Activated CD4-positive, alpha-beta T cell treated with anti-CD3 and anti-CD28 coated beads, Interleukin-2, amount 10 ng/mL, durations not matched to agents 24 days and 14 days (primary cell): ENCODE results near the gene KDELR1. TPM values are rescaled to one million over a fixed set of nuclear protein-coding genes. Genes with fewer than 3 reads are reported as not detected.

Experiments
- DNase-seq: peaks from one replicate; pipeline ENCODE4 v3.0.0; 2022
- H3K27ac Mint-ChIP-seq: one replicate; pipeline ENCODE4 v1.8.0; 2022; ENCODE audit warnings: mild to moderate bottlenecking, mixed read lengths
- H3K27me3 Mint-ChIP-seq: one replicate; pipeline ENCODE4 v1.8.0; 2022; ENCODE audit warnings: mixed read lengths
- H3K36me3 Mint-ChIP-seq: one replicate; pipeline ENCODE4 v1.8.0; 2022; ENCODE audit warnings: low read depth, mild to moderate bottlenecking, mixed read lengths
- H3K4me1 Mint-ChIP-seq: one replicate; pipeline ENCODE4 v1.8.0; 2021; ENCODE audit warnings: mixed read lengths
- H3K4me3 Mint-ChIP-seq: one replicate; pipeline ENCODE4 v1.8.0; 2022; ENCODE audit warnings: mild to moderate bottlenecking, moderate library complexity, mixed read lengths
- H3K9me3 Mint-ChIP-seq: one replicate; pipeline ENCODE4 v1.8.0; 2021; ENCODE audit warnings: mixed read lengths
- intact Hi-C: fragments of 100-400 bp; cut with micrococcal nuclease; formaldehyde crosslinking; loops from one replicate; pipeline ENCODE4 v1.15.1; 2023
- total RNA-seq: library from RNA; stranded (reverse); gene quantifications from 2 replicates; pipeline ENCODE4 v1.2.3, GENCODE V29; 2022

Gene KDELR1
- total RNA-seq, 1 donor from 2014 or later: 77.7 TPM

- Mint-ChIP-seq H3K4me1 (peaks cover 4% of the 10 kb centered on the region), H3K9me3 (no peaks in the 10 kb centered on the region), H3K4me3 (no peak overlapping the region), H3K36me3 (no peaks in the 10 kb centered on the region), H3K27me3 (peaks cover 13% of the 10 kb centered on the region), H3K27ac (no peak overlapping the region)
- intact Hi-C loops: no loop called here
- no peak for DNase-seq
These were observed 14.5 kb upstream of the KDELR1 start for GRCh38 chr19:48405850-48406249.

- Mint-ChIP-seq H3K27me3 (peaks cover 13% of the 10 kb centered on the region), H3K4me1 (peaks cover 6% of the 10 kb centered on the region), H3K36me3 (no peaks in the 10 kb centered on the region), H3K27ac (no peak overlapping the region), H3K4me3 (no peak overlapping the region), H3K9me3 (no peaks in the 10 kb centered on the region)
- DNase-seq: no peak
- intact Hi-C loops: no loop called here
These were observed 13.8 kb upstream of the KDELR1 start for GRCh38 chr19:48405010-48405659.

- intact Hi-C loops: no loop called here
- peaks cover 11% of the 10 kb centered on the region for H3K27me3 Mint-ChIP-seq
- peak; percentile 85 for DNase-seq
- peaks cover 19% of the 10 kb centered on the region for H3K4me1 Mint-ChIP-seq
- H3K36me3 Mint-ChIP-seq: no peaks in the 10 kb centered on the region
- no peak overlapping the region for H3K27ac Mint-ChIP-seq
- peaks cover 3% of the 10 kb centered on the region for H3K9me3 Mint-ChIP-seq
- H3K4me3 Mint-ChIP-seq: no peak overlapping the region
These were observed 12.3 kb upstream of the KDELR1 start for GRCh38 chr19:48403606-48404005.

DNA sequence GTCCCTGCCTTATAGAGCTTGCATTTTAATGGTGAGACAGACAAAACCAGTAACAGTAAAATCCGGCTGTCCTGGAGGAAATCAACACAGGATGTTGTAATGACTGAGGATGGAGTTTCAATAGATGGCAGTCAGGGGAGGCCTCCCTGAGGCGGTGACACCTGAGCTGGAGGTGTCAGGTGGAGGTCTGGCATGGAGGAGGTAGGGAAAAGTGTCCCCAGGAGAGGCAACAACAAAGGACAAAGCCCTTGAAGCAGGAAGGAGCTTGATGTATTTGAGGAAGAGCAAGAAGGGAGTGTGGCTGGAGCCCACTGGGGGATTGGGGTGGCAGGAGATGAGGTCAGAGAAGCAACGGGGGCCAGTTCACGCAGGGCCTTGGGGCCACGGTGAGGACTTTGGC is 9.9 kb upstream of the KDELR1 start:
- peaks cover 3% of the 10 kb centered on the region for H3K9me3 Mint-ChIP-seq
- intact Hi-C loops: no loop called here
- H3K4me3 Mint-ChIP-seq: no peak overlapping the region
- H3K4me1 Mint-ChIP-seq: peaks cover 29% of the 10 kb centered on the region
- H3K27ac Mint-ChIP-seq: no peak overlapping the region
- H3K36me3 Mint-ChIP-seq: peaks cover 6% of the 10 kb centered on the region
- no peak for DNase-seq
- H3K27me3 Mint-ChIP-seq: peaks cover 16% of the 10 kb centered on the region

DNA sequence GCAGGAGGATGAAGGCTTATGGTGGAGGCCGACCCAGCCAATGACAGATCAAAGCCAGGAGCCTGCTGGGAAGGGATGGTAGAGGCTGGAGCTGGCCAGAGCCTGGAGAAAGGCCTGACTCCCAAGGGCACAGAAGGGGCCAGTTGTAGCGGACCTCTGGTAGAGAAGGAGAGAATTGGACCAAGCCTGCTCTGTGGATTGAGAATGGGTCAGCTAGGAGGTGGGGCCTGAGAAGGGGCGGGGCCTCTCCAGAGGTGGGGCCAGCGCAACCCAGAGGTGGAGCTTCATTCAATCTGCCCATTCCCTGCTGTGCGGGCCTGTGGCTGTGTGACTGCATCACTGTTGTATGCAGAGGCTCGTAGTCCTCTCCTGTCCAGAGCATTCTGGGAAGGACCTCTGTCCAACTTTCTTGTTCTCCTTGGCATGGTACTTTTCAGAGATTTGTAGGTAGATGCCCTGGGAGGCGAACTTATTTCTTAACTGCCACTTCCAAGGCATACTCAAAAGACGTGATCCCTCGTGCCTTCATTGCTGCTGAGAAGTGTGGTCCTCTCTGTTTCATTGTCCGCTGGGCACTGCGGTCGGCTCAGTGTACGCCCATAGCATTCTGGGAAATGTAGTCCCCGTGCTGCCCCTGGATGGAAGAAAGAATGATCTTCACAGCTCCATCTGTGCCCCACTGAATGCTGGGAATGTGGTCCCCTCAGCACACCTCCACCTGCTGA is 8.8 kb upstream of the KDELR1 start:
- peaks cover 32% of the 10 kb centered on the region for H3K4me1 Mint-ChIP-seq
- intact Hi-C loops: no loop called here
- peak; percentile 78 for DNase-seq
- peaks cover 3% of the 10 kb centered on the region for H3K9me3 Mint-ChIP-seq
- H3K27ac Mint-ChIP-seq: no peak overlapping the region
- H3K27me3 Mint-ChIP-seq: peaks cover 24% of the 10 kb centered on the region
- H3K36me3 Mint-ChIP-seq: peaks cover 6% of the 10 kb centered on the region
- H3K4me3 Mint-ChIP-seq: no peak overlapping the region

DNA sequence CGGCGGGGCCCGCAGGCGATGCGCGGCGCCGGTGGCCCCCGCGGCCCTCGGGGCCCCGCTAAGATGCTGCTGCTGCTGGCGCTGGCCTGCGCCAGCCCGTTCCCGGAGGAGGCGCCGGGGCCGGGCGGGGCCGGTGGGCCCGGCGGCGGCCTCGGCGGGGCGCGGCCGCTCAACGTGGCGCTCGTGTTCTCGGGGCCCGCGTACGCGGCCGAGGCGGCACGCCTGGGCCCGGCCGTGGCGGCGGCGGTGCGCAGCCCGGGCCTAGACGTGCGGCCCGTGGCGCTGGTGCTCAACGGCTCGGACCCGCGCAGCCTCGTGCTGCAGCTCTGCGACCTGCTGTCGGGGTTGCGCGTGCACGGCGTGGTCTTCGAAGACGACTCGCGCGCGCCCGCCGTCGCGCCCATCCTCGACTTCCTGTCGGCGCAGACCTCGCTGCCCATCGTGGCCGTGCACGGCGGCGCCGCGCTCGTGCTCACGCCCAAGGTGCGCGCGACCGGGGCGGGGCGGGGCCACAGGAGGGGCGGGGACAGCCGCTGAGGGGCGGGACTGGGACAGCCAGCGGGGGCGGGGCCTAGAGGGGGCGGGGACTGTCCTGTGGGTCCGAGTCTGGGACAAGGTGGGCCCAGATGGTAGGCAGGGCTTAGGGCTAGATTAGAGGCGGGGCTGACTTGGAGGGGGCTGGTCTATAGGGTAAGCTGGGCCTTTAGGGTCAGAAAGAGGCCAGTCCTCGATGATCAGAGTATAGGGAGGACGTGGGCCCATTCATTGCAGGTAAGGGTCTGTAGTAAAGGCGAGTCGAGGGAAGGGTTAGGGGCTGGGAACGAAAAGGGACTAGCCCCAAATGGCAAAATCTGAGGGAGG is 7.3 kb upstream of the KDELR1 start:
- peaks cover 3% of the 10 kb centered on the region for H3K9me3 Mint-ChIP-seq
- peaks cover 36% of the 10 kb centered on the region for H3K4me1 Mint-ChIP-seq
- H3K36me3 Mint-ChIP-seq: peaks cover 6% of the 10 kb centered on the region
- DNase-seq: peak; percentile 96
- H3K27ac Mint-ChIP-seq: peak overlapping the region; percentile 64
- intact Hi-C loops: loop anchor here (1.0 to 2.0 kb wide), 3 partner anchors 7 to 78 kb away; partner anchors contain the start of gene KDELR1
- peaks cover 35% of the 10 kb centered on the region for H3K27me3 Mint-ChIP-seq
- peak overlapping the region; percentile 94 for H3K4me3 Mint-ChIP-seq

DNA sequence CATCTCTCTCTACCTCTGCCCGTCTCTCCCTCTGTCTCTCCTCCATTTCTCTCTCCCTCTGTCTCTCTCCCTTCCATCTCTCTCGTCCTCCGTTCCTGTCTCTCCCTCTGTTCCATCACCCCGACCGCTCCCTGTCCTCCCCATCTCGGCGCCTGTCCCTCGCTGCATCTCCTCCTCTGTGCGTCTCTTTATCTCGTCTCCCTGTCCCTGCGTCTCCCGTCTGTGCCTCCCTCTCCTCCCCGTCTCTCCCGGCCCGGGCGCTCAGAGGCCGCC is 6.7 kb upstream of the KDELR1 start:
- peaks cover 36% of the 10 kb centered on the region for H3K27me3 Mint-ChIP-seq
- peaks cover 34% of the 10 kb centered on the region for H3K4me1 Mint-ChIP-seq
- peak overlapping the region; percentile 82 for H3K27ac Mint-ChIP-seq
- no peak for DNase-seq
- peak overlapping the region; percentile 94 for H3K4me3 Mint-ChIP-seq
- H3K36me3 Mint-ChIP-seq: peaks cover 6% of the 10 kb centered on the region
- peaks cover 3% of the 10 kb centered on the region for H3K9me3 Mint-ChIP-seq
- intact Hi-C loops: loop anchor here (2.0 kb wide), 1 partner anchor 77 kb away; a partner anchor contains a TSS

DNA sequence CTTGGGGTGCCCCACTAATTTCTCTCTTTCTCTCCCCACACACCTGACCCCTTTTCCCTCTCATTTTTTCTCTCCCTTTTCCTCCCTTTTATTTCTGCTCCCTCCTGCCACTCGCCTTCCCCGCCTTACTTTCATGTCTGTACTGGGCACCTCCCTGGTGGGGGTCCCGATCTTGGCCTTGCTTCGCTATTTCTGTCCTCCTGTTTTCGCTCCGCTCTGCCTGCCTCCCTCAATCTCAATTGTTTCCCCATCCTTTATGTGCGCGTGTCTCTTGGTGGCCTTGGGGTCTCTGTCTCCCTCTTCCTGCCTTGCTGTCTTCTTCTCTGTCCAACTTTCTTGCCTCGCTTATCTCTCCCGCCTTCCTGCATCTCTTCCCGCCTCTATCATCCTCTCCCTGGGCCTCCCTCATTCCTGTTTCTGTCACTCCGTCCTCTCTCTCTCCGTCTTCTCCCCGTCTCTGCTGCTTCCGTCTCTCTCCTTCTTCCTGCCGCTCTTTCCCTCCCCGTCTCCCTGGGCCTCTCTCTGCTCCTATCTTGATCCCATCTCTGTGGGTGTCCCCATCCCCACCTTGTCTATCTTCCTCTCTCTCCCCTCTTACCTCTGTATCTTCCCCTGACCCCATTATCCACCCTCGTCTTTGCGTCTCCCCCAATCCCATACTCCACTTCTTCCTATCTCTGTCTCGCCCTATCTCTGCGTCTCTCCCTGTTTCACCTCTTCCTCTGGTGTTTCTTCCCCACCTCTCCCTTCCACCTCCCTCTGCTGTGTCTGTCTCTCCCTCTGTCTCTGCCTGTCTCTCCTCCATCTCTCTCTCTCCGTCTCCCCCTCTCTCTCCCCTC is 6.1 kb upstream of the KDELR1 start:
- Mint-ChIP-seq H3K9me3 (peaks cover 3% of the 10 kb centered on the region), H3K27ac (peak overlapping the region; percentile 82), H3K4me1 (peaks cover 34% of the 10 kb centered on the region), H3K27me3 (peaks cover 42% of the 10 kb centered on the region), H3K36me3 (peaks cover 6% of the 10 kb centered on the region), H3K4me3 (peak overlapping the region; percentile 94)
- intact Hi-C loops: loop anchor here (2.0 kb wide), 1 partner anchor 77 kb away; a partner anchor contains a TSS
- DNase-seq: no peak

GRCh38 chr19:48396824-48397176 is 5.4 kb upstream of the KDELR1 start:
- DNase-seq: no peak
- Mint-ChIP-seq H3K27me3 (peaks cover 44% of the 10 kb centered on the region), H3K4me3 (no peak overlapping the region), H3K4me1 (peaks cover 34% of the 10 kb centered on the region), H3K27ac (no peak overlapping the region), H3K36me3 (peaks cover 6% of the 10 kb centered on the region), H3K9me3 (peaks cover 3% of the 10 kb centered on the region)
- intact Hi-C loops: no loop called here

DNA sequence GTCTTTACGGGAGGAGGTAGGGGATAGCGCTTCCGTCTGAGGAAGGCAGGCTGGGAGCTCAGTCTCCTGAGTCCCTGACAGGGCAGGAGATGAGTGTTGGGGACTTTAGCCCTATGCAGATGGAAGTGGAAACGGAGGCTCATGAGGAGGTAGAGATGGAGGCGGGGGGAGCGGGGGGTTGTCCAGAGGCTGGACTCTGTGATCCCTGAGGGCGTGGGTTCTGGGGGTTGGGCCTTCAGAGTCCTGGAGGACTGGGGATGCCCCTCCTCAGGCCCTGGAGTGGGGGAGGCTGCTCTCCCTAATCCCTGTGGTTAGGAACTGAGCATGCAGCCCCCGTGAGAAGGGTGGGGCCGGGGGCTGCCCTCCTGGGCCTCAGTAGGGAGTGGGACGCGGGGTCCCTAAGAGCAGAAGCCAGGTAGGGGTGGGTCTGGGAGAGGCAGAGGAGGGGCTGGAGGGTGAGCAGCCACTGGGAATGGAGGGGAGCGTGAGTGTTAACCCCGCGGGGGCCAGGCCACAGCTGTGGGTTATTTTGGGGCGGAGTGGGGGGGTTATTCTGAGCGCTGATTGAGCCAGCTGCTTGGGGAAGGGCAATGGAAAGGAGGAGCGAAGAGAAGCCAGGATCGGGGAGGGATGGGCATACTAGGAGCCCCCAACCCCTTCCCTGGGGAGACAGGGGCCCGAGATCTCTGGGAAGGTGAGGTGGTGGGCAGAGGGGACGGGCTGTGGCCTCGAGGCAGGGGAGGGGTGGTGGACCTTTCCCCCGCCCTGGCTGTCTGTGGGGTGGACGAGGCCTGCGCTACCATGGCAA is 4.9 kb upstream of the KDELR1 start:
- intact Hi-C loops: no loop called here
- H3K4me3 Mint-ChIP-seq: peak overlapping the region; percentile 14
- no peak overlapping the region for H3K27ac Mint-ChIP-seq
- no peak for DNase-seq
- peaks cover 47% of the 10 kb centered on the region for H3K27me3 Mint-ChIP-seq
- H3K9me3 Mint-ChIP-seq: peaks cover 3% of the 10 kb centered on the region
- peaks cover 37% of the 10 kb centered on the region for H3K4me1 Mint-ChIP-seq
- H3K36me3 Mint-ChIP-seq: peaks cover 6% of the 10 kb centered on the region

GRCh38 chr19:48395499-48395898 is 4.1 kb upstream of the KDELR1 start:
- Mint-ChIP-seq H3K27me3 (peaks cover 47% of the 10 kb centered on the region), H3K36me3 (peaks cover 6% of the 10 kb centered on the region), H3K9me3 (peaks cover 3% of the 10 kb centered on the region), H3K4me3 (peak overlapping the region; percentile 14), H3K27ac (no peak overlapping the region), H3K4me1 (peaks cover 37% of the 10 kb centered on the region)
- DNase-seq: no peak
- intact Hi-C loops: no loop called here

GRCh38 chr19:48395170-48395455 is 3.8 kb upstream of the KDELR1 start:
- H3K9me3 Mint-ChIP-seq: peaks cover 3% of the 10 kb centered on the region
- peaks cover 36% of the 10 kb centered on the region for H3K4me1 Mint-ChIP-seq
- H3K4me3 Mint-ChIP-seq: no peak overlapping the region
- H3K27me3 Mint-ChIP-seq: peaks cover 47% of the 10 kb centered on the region
- intact Hi-C loops: no loop called here
- H3K36me3 Mint-ChIP-seq: peaks cover 7% of the 10 kb centered on the region
- H3K27ac Mint-ChIP-seq: no peak overlapping the region
- no peak for DNase-seq
